ENCODE data around the gene CDK8. TPM values are rescaled to one million over a fixed set of nuclear protein-coding genes. Genes with fewer than 3 reads are reported as not detected.

Gene CDK8
- total and polyA plus RNA-seq, 9 of the 15 experiments (the other 6 are each of a cell fraction or from before 2014, with no cell fraction given) = 11.3 to 33.7 (median 20.3) TPM

GRCh38 chr13:26219726-26220125 is 34.2 kb upstream of the CDK8 start:
- Histone ChIP-seq H2AFZ (ENCODE audit: low read depth, low read length) (no peak overlapping the region), H3K4me1 (replicated peaks in 1 of 2; ENCODE audit: control insufficient read depth in 2 of 2, insufficient read depth in 2 of 2, low read length in 2 of 2) (peaks cover 4 to 10% of the 10 kb centered on the region in 2 experiments; a peak in 2 of 5 replicates), H3K9me1 (ENCODE audit: control insufficient read depth, insufficient read depth, low read length) (no peaks in the 10 kb centered on the region), H3K27me3 (ENCODE audit: control insufficient read depth in 2 of 2, insufficient read depth in 2 of 2, low read length in 2 of 2) (no peaks in the 10 kb centered on the region), H3K9ac (ENCODE audit: insufficient read depth in 1 of 2, low read depth in 2 of 2, low read length in 2 of 2) (no peak overlapping the region), H3K4me3 (no peak overlapping the region), H3K79me2 (ENCODE audit: control insufficient read depth, insufficient read depth, low read length) (peaks cover 28% of the 10 kb centered on the region), H4K20me1 (replicated peaks; ENCODE audit: control insufficient read depth, insufficient read depth, low read length) (no peaks in the 10 kb centered on the region), H3K27ac (ENCODE audit: extremely low read depth, low read depth, low read length) (no peak overlapping the region), H3K36me3 (ENCODE audit: control insufficient read depth, insufficient read depth, low read length) (peaks cover 57% of the 10 kb centered on the region), H3K9me3 (replicated peaks; ENCODE audit: control insufficient read depth, insufficient read depth, low read depth, low read length) (no peaks in the 10 kb centered on the region), H3K4me2 (ENCODE audit: insufficient read depth, low read length) (no peak overlapping the region)
- ATAC-seq (no peak), FAIRE-seq (no peak), DNase-seq (ENCODE audit: extremely low read depth in 1 of 4, low spot score in 3 of 4) (no peak)
- intact Hi-C loops (cut with micrococcal nuclease) = loop anchor here (2.0 kb wide), 2 partner anchors 27 to 35 kb away; partner anchors contain the start of gene CDK8
- no TSS peak for BruUV-seq (replicated peaks)
- WGBS (ENCODE audit: insufficient coverage, low coverage, missing lambda C conversion rate) = 38% methylated on average over 1 of the region's 1 CpG
- ChIA-PET CTCF (ENCODE audit: low intra/inter-chr PET ratio) (no interaction called here), POLR2A (interaction anchor here (1.4 kb wide), 1 partner anchor 9 kb away, joined by 3 read pairs; no protein-coding TSS in a partner anchor)
- in situ Hi-C loops (cut with MboI) = no loop called here
- TF ChIP-seq TEAD4 (IDR thresholded peaks at IDR 0.05; ENCODE audit: low read length) (no peak), TEAD4 (CRISPR knock-in tag; IDR thresholded peaks at IDR 0.05; ENCODE audit: borderline replicate concordance) (no peak), HMG20A (CRISPR knock-in tag; conservative IDR thresholded peaks at IDR 0.05) (no peak), NFIX (CRISPR knock-in tag; IDR thresholded peaks at IDR 0.05; ENCODE audit: low read depth) (no peak), ZNF75A (CRISPR knock-in tag; IDR thresholded peaks at IDR 0.05) (no peak), ZNF592 (IDR thresholded peaks at IDR 0.05) (no peak), PHF20 (IDR thresholded peaks at IDR 0.05; ENCODE audit: partially characterized antibody) (no peak), XRCC4 (IDR thresholded peaks at IDR 0.05; ENCODE audit: extremely low read depth, insufficient read depth, insufficient read length) (no peak), KLF6 (CRISPR knock-in tag; IDR thresholded peaks at IDR 0.05; ENCODE audit: borderline replicate concordance) (no peak), POLR2H (tag; IDR thresholded peaks at IDR 0.05; ENCODE audit: low read depth) (no peak), NFATC3 (IDR thresholded peaks at IDR 0.05) (no peak)
- TF ChIP-seq, protein P1, sequence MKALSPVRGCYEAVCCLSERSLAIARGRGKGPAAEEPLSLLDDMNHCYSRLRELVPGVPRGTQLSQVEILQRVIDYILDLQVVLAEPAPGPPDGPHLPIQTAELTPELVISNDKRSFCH (CRISPR knock-in tag; IDR thresholded peaks at IDR 0.05) = no peak
- TF ChIP-seq, protein P1 (tag; IDR thresholded peaks at IDR 0.05) = no peak
- TF ChIP-seq, protein P2, sequence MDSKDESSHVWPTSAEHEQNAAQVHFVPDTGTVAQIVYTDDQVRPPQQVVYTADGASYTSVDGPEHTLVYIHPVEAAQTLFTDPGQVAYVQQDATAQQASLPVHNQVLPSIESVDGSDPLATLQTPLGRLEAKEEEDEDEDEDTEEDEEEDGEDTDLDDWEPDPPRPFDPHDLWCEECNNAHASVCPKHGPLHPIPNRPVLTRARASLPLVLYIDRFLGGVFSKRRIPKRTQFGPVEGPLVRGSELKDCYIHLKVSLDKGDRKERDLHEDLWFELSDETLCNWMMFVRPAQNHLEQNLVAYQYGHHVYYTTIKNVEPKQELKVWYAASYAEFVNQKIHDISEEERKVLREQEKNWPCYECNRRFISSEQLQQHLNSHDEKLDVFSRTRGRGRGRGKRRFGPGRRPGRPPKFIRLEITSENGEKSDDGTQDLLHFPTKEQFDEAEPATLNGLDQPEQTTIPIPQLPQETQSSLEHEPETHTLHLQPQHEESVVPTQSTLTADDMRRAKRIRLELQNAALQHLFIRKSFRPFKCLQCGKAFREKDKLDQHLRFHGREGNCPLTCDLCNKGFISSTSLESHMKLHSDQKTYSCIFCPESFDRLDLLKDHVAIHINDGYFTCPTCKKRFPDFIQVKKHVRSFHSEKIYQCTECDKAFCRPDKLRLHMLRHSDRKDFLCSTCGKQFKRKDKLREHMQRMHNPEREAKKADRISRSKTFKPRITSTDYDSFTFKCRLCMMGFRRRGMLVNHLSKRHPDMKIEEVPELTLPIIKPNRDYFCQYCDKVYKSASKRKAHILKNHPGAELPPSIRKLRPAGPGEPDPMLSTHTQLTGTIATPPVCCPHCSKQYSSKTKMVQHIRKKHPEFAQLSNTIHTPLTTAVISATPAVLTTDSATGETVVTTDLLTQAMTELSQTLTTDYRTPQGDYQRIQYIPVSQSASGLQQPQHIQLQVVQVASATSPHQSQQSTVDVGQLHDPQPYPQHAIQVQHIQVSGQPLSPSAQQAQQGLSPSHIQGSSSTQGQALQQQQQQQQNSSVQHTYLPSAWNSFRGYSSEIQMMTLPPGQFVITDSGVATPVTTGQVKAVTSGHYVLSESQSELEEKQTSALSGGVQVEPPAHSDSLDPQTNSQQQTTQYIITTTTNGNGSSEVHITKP (IDR thresholded peaks at IDR 0.05; ENCODE audit: partially characterized antibody) = no peak

All from K562 (cell line).